ENCODE measurements around the gene PCDHA4.
"Not testable (repeated sequence)": the region's sequence is repeated elsewhere in the genome, so short reads cannot be mapped to it uniquely, and the experiment has no call there.

Gene PCDHA4

GRCh38 chr5:140842798-140843733 is 36.2 kb downstream of the PCDHA4 start:
- no peak for TF ChIP-seq CTCF (conservative IDR thresholded peaks at IDR 0.05; ENCODE audit: low read depth, low read length)
- no peak overlapping the region for H2AFZ ChIP-seq (ENCODE audit: low read depth)

GRCh38 chr5:140848139-140849102 is 41.6 kb downstream of the PCDHA4 start, which contains the start of gene PCDHA9:
PCDHA9 (plus strand) TSS chr5:140848382; CDS start chr5:140848496, 114 bp downstream.
- H3K4me1 ChIP-seq (ENCODE audit: low read depth, poor library complexity, severe bottlenecking); H3K79me2 ChIP-seq (ENCODE audit: insufficient read depth, low read depth); H3K4me3 ChIP-seq (IDR thresholded peaks at IDR 0.05; ENCODE audit: insufficient read depth, low read depth, low read length); H3K27me3 ChIP-seq (ENCODE audit: insufficient read depth, low read depth); H3K9ac ChIP-seq; H2AFZ ChIP-seq (ENCODE audit: low read depth); H3K27ac ChIP-seq; H4K20me1 ChIP-seq (ENCODE audit: insufficient read depth); H3K4me2 ChIP-seq; H3K36me3 ChIP-seq (ENCODE audit: insufficient read depth): not testable (repeated sequence)

More at GRCh38 chr5:140842798-140843733, 36.2 kb downstream of the PCDHA4 start:
- Histone ChIP-seq H3K27ac (no peak overlapping the region), H3K79me2 (ENCODE audit: insufficient read depth, low read depth) (no peaks in the 10 kb centered on the region), H3K36me3 (ENCODE audit: insufficient read depth) (no peaks in the 10 kb centered on the region), H3K27me3 (ENCODE audit: insufficient read depth, low read depth) (no peaks in the 10 kb centered on the region), H3K9ac (no peak overlapping the region), H3K4me1 (ENCODE audit: low read depth, poor library complexity, severe bottlenecking) (no peaks in the 10 kb centered on the region), H4K20me1 (ENCODE audit: insufficient read depth) (no peaks in the 10 kb centered on the region), H3K4me3 (IDR thresholded peaks at IDR 0.05; ENCODE audit: insufficient read depth, low read depth, low read length) (no peak overlapping the region), H3K4me2 (no peak overlapping the region)

GRCh38 chr5:140849831-140850634 is 43.2 kb downstream of the PCDHA4 start:
- not testable (repeated sequence) for H3K4me2 ChIP-seq; H3K4me3 ChIP-seq (IDR thresholded peaks at IDR 0.05; ENCODE audit: insufficient read depth, low read depth, low read length); H3K27ac ChIP-seq; H3K9ac ChIP-seq; H3K4me1 ChIP-seq (ENCODE audit: low read depth, poor library complexity, severe bottlenecking); H3K79me2 ChIP-seq (ENCODE audit: insufficient read depth, low read depth); H3K27me3 ChIP-seq (ENCODE audit: insufficient read depth, low read depth); H3K36me3 ChIP-seq (ENCODE audit: insufficient read depth); H4K20me1 ChIP-seq (ENCODE audit: insufficient read depth); H2AFZ ChIP-seq (ENCODE audit: low read depth)

GRCh38 chr5:140855772-140856674 is 49.2 kb downstream of the PCDHA4 start, which contains the start of gene PCDHA10:
PCDHA10 (plus strand) TSS chr5:140855897; CDS start chr5:140856049, 152 bp downstream.
- Histone ChIP-seq H3K4me1 (ENCODE audit: low read depth, poor library complexity, severe bottlenecking) (no peaks in the 10 kb centered on the region), H3K79me2 (ENCODE audit: insufficient read depth, low read depth) (no peaks in the 10 kb centered on the region), H3K9ac (no peak within 1 kb of the TSS), H3K4me2 (no peak within 1 kb of the TSS), H2AFZ (ENCODE audit: low read depth) (no peak within 1 kb of the TSS), H4K20me1 (ENCODE audit: insufficient read depth) (no peaks in the 10 kb centered on the region), H3K27me3 (ENCODE audit: insufficient read depth, low read depth) (no peaks in the 10 kb centered on the region), H3K36me3 (ENCODE audit: insufficient read depth) (no peaks in the 10 kb centered on the region), H3K4me3 (IDR thresholded peaks at IDR 0.05; ENCODE audit: insufficient read depth, low read depth, low read length) (no peak within 1 kb of the TSS), H3K27ac (no peak within 1 kb of the TSS)
- no peak; the same call in 1 of the 2 replicates for TF ChIP-seq CTCF (conservative IDR thresholded peaks at IDR 0.05; ENCODE audit: low read depth, low read length)

Measured in KMS-11 (cell line).